ENCODE data around the gene CYP2S1.

The CYP2S1 gene

DNA sequence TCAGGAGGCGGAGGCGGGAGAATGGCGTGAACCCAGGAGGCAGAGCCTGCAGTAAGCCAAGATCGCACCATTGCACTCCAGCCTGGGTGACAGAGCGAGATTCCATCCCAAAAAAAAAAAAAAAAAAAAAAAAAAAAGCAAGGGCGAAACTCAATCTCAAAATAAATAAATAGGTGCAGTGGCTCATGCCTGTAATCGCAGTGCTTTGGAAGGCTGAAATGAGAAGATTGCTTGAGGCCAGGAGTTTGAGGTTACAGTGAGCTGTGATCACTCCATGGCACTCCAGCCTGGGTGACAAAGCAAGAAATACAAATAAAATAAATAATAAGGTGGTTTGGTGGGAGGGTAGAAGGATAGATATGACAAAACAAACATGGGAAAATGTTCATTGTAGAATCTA lies 39.0 kb upstream of the CYP2S1 start:
- no peaks in the 10 kb centered on the region for H3K4me1 ChIP-seq (ENCODE audit: low read length)
- no peak for TF ChIP-seq EZH2phosphoT487 (IDR thresholded peaks at IDR 0.05; ENCODE audit: low read depth)
- TF ChIP-seq, protein P1, sequence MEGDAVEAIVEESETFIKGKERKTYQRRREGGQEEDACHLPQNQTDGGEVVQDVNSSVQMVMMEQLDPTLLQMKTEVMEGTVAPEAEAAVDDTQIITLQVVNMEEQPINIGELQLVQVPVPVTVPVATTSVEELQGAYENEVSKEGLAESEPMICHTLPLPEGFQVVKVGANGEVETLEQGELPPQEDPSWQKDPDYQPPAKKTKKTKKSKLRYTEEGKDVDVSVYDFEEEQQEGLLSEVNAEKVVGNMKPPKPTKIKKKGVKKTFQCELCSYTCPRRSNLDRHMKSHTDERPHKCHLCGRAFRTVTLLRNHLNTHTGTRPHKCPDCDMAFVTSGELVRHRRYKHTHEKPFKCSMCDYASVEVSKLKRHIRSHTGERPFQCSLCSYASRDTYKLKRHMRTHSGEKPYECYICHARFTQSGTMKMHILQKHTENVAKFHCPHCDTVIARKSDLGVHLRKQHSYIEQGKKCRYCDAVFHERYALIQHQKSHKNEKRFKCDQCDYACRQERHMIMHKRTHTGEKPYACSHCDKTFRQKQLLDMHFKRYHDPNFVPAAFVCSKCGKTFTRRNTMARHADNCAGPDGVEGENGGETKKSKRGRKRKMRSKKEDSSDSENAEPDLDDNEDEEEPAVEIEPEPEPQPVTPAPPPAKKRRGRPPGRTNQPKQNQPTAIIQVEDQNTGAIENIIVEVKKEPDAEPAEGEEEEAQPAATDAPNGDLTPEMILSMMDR (IDR thresholded peaks at IDR 0.05; ENCODE audit: low read depth, low read length): no peak
- no peaks in the 10 kb centered on the region for H3K79me2 ChIP-seq (ENCODE audit: low read length)
- H3K27me3 ChIP-seq (ENCODE audit: low read depth, low read length): 0 out of 2 replicates have a peak, but pooled peaks cover 3% of the 10 kb centered on the region
- no peak overlapping the region for H3K9ac ChIP-seq (ENCODE audit: low read length)
- no peaks in the 10 kb centered on the region for H3K36me3 ChIP-seq (replicated peaks; ENCODE audit: low read depth, low read length)
- no peak overlapping the region for H3K4me3 ChIP-seq (ENCODE audit: low read length)
- H4K20me1 ChIP-seq (ENCODE audit: insufficient read depth, low read length): no peaks in the 10 kb centered on the region
- H2AFZ ChIP-seq (ENCODE audit: low read depth, low read length): no peak overlapping the region
- H3K4me2 ChIP-seq (ENCODE audit: low read length): no peak overlapping the region
- H3K9me3 ChIP-seq (ENCODE audit: insufficient read depth, low read length): no peaks in the 10 kb centered on the region
- no peak overlapping the region for H3K27ac ChIP-seq (ENCODE audit: low read length)

GRCh38 chr19:41156207-41156606 lies 36.8 kb upstream of the CYP2S1 start:
- H3K9ac ChIP-seq (ENCODE audit: low read length): no peak overlapping the region
- H2AFZ ChIP-seq (ENCODE audit: low read depth, low read length): no peak overlapping the region
- TF ChIP-seq EZH2phosphoT487 (IDR thresholded peaks at IDR 0.05; ENCODE audit: low read depth): no peak
- TF ChIP-seq, protein P1 (IDR thresholded peaks at IDR 0.05; ENCODE audit: low read depth, low read length): no peak
- H4K20me1 ChIP-seq (ENCODE audit: insufficient read depth, low read length): no peaks in the 10 kb centered on the region
- no peaks in the 10 kb centered on the region for H3K9me3 ChIP-seq (ENCODE audit: insufficient read depth, low read length)
- no peaks in the 10 kb centered on the region for H3K79me2 ChIP-seq (ENCODE audit: low read length)
- H3K27ac ChIP-seq (ENCODE audit: low read length): no peak overlapping the region
- H3K27me3 ChIP-seq (ENCODE audit: low read depth, low read length): 0 out of 2 replicates have a peak, but pooled peaks cover 3% of the 10 kb centered on the region
- no peak overlapping the region for H3K4me2 ChIP-seq (ENCODE audit: low read length)
- H3K36me3 ChIP-seq (replicated peaks; ENCODE audit: low read depth, low read length): no peaks in the 10 kb centered on the region
- H3K4me3 ChIP-seq (ENCODE audit: low read length): no peak overlapping the region
- H3K4me1 ChIP-seq (ENCODE audit: low read length): no peaks in the 10 kb centered on the region

- H4K20me1 ChIP-seq (ENCODE audit: insufficient read depth, low read length): no peaks in the 10 kb centered on the region
- H3K4me2 ChIP-seq (ENCODE audit: low read length): no peak overlapping the region
- no peak overlapping the region for H3K27ac ChIP-seq (ENCODE audit: low read length)
- no peak overlapping the region for H2AFZ ChIP-seq (ENCODE audit: low read depth, low read length)
- no peak for TF ChIP-seq EZH2phosphoT487 (IDR thresholded peaks at IDR 0.05; ENCODE audit: low read depth)
- TF ChIP-seq, protein P1 (IDR thresholded peaks at IDR 0.05; ENCODE audit: low read depth, low read length): no peak
- H3K36me3 ChIP-seq (replicated peaks; ENCODE audit: low read depth, low read length): no peaks in the 10 kb centered on the region
- no peaks in the 10 kb centered on the region for H3K79me2 ChIP-seq (ENCODE audit: low read length)
- no peak overlapping the region for H3K9ac ChIP-seq (ENCODE audit: low read length)
- H3K27me3 ChIP-seq (ENCODE audit: low read depth, low read length): 0 out of 2 replicates have a peak, but pooled peaks cover 3% of the 10 kb centered on the region
- no peaks in the 10 kb centered on the region for H3K9me3 ChIP-seq (ENCODE audit: insufficient read depth, low read length)
- no peak overlapping the region for H3K4me3 ChIP-seq (ENCODE audit: low read length)
- no peaks in the 10 kb centered on the region for H3K4me1 ChIP-seq (ENCODE audit: low read length)
Measured at GRCh38 chr19:41159881-41160280, 33.1 kb upstream of the CYP2S1 start.

DNA sequence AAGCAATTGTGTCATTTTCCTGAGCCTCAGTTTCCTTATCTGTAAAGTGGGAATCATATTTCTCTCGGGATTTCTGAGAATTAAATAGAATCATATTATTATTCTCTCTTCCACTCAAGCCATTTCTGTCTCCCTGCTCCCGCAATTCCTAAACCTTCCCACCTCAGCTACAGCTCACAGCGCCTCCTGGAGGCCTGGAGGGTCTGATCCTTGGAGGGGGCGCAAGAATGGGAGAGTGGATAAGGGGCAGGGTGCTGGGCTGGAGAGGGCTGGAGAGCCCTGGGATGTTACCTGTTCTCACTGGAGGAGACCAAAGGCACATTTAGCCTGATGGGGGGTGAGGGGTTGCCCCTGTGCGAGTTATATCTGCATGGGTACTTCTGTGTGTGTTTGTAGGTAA lies 31.1 kb upstream of the CYP2S1 start:
- no peak overlapping the region for H3K9ac ChIP-seq (ENCODE audit: low read length)
- no peak overlapping the region for H2AFZ ChIP-seq (ENCODE audit: low read depth, low read length)
- H3K27ac ChIP-seq (ENCODE audit: low read length): no peak overlapping the region
- H3K79me2 ChIP-seq (ENCODE audit: low read length): no peaks in the 10 kb centered on the region
- no peaks in the 10 kb centered on the region for H3K4me1 ChIP-seq (ENCODE audit: low read length)
- H3K4me2 ChIP-seq (ENCODE audit: low read length): no peak overlapping the region
- no peak overlapping the region for H3K4me3 ChIP-seq (ENCODE audit: low read length)
- H3K9me3 ChIP-seq (ENCODE audit: insufficient read depth, low read length): no peaks in the 10 kb centered on the region
- no peaks in the 10 kb centered on the region for H3K27me3 ChIP-seq (ENCODE audit: low read depth, low read length)
- H4K20me1 ChIP-seq (ENCODE audit: insufficient read depth, low read length): no peaks in the 10 kb centered on the region
- H3K36me3 ChIP-seq (replicated peaks; ENCODE audit: low read depth, low read length): no peaks in the 10 kb centered on the region
- TF ChIP-seq, protein P1 (IDR thresholded peaks at IDR 0.05; ENCODE audit: low read depth, low read length): peak; percentile 34
- TF ChIP-seq EZH2phosphoT487 (IDR thresholded peaks at IDR 0.05; ENCODE audit: low read depth): no peak

Data from OCI-LY3 (cell line).